Common myeloid progenitor, CD34-positive (primary cell): ENCODE data around the gene ZWILCH.
"Not testable (repeated sequence)": the region's sequence is repeated elsewhere in the genome, so short reads cannot be mapped to it uniquely, and the experiment has no call there.

Source experiments
- CTCF ChIA-PET: fragments of 350-600 bp; sonication (Branson Sonifier 250); formaldehyde crosslinking; loops from one replicate; lab custom pipeline; 2021; ENCODE audit warnings: antibody characterized with exemption; lab: Charles Lee
- POLR2A ChIA-PET: fragments of 350-600 bp; sonication (Branson Sonifier 250); formaldehyde crosslinking; loops from one replicate; lab custom pipeline; 2021; ENCODE audit warnings: antibody characterized with exemption; lab: Charles Lee
- DNase-seq, 3 donors: peaks; one replicate each; pipeline versions ENCODE4 v3.0.0 to v3.0.0-alpha.2; 2013
- H3K27ac ChIP-seq, 2 experiments: 1 replicate in 1 of 2; 2 replicates in 1 of 2; pipeline ENCODE4 v1.7.0; 2013; ENCODE audit warnings: inconsistent platforms in 2 of 2, low read length in 2 of 2, mild to moderate bottlenecking in 2 of 2, low read depth in 1 of 2, moderate library complexity in 1 of 2; ENCODE audit not compliant: severe bottlenecking in 2 of 2, insufficient read depth in 1 of 2, poor library complexity in 1 of 2
- H3K27me3 ChIP-seq, 5 experiments: replicated peaks in 2 of 5; 1 replicate in 3 of 5; 2 replicates in 2 of 5; pipeline versions ENCODE4 v1.6.1 to v1.7.0; 2013; ENCODE audit warnings: low read length in 4 of 5, mild to moderate bottlenecking in 2 of 5, moderate library complexity in 2 of 5, inconsistent platforms in 1 of 5; ENCODE audit not compliant: insufficient read depth in 5 of 5, control insufficient read depth in 4 of 5
- H3K36me3 ChIP-seq, 4 experiments: 1 replicate in 2 of 4; 2 replicates in 2 of 4; pipeline versions ENCODE4 v1.6.1 to v1.7.0; 2013; ENCODE audit warnings: low read length in 3 of 4, control low read depth in 1 of 4, mild to moderate bottlenecking in 1 of 4; ENCODE audit not compliant: control insufficient read depth in 4 of 4, insufficient read depth in 4 of 4
- H3K4me1 ChIP-seq, 4 experiments: 1 replicate in 3 of 4; 2 replicates in 1 of 4; pipeline versions ENCODE4 v1.6.1 to v1.7.1; 2013; ENCODE audit warnings: low read length in 3 of 4, mild to moderate bottlenecking in 3 of 4, control low read depth in 1 of 4, inconsistent platforms in 1 of 4, moderate library complexity in 1 of 4; ENCODE audit not compliant: control insufficient read depth in 4 of 4, insufficient read depth in 4 of 4; ENCODE audit errors: control extremely low read depth in 1 of 4
- H3K4me3 ChIP-seq, 7 experiments: 1 replicate in 4 of 7; 2 replicates in 3 of 7; pipeline versions ENCODE4 v1.5.1 to v1.7.0; 2013; ENCODE audit warnings: mild to moderate bottlenecking in 7 of 7, low read length in 6 of 7, moderate library complexity in 6 of 7, inconsistent platforms in 2 of 7, low read depth in 2 of 7, control low read depth in 1 of 7; ENCODE audit not compliant: insufficient read depth in 4 of 7, control insufficient read depth in 1 of 7; ENCODE audit errors: extremely low read depth in 1 of 7
- H3K9me3 ChIP-seq, 5 experiments: 1 replicate in 4 of 5; 2 replicates in 1 of 5; pipeline versions ENCODE4 v1.6.1 to v1.7.1; 2013; ENCODE audit warnings: low read length in 4 of 5, mild to moderate bottlenecking in 2 of 5, inconsistent platforms in 1 of 5, low read depth in 1 of 5, moderate library complexity in 1 of 5; ENCODE audit not compliant: control insufficient read depth in 4 of 5, insufficient read depth in 2 of 5; ENCODE audit errors: control extremely low read depth in 1 of 5
- WGBS: methylation state at CpG from one replicate; pipeline ENCODE4 v1.1.5; 2013; ENCODE audit not compliant: insufficient coverage; 5-methylcytosine and 5-hydroxymethylcytosine counted together

ZWILCH gene

DNA sequence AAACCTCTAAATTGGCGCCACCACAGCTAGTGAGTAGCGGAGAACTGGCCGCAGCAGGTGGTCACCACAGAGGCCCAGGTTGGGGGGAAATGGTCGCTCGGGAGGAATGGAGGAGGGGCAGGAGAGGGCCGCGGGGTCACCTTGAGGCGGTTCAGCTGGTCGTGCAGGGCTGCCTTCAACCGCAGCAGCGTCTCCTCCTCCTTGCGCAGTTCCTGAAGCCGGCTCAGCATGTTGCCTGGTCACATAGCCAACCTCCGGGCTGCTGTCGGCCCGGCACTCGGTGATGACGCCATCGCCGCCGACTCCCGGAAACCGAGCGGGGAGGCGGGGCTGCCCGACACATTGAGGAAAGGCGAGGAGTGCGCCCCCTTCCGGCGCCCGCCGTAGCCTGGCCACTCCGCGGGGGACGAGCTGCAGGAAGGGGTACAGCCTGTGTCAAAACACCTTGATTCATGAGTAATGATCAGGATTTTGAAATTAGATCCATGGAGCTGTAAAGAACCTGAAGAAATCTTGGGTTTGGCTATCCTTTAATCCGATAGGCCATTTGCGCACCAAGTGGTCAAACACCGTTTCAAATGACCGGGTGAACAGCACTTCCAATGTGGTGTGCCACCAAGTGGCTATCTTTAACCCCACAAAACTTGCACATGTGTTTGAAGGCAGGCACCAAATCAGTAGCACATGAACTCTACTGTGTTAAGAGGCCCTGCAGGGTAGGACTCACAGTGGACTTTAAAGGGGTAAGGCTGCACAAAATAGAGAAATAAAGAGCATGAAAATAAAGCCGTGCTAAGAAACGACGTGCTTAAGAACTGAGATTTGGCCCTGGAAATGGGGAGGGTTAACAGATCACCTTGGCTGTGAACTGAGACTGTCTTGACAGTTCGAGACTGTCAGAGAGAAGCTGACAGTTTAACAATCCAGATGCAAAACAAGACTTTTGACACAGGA is 7.3 kb upstream of the ZWILCH start, which contains the start of gene SNAPC5:
TSS of gene SNAPC5 (minus strand) at position 261 of the 954 bp plus-strand sequence. CDS start at position 230, 31 bp downstream.
- peaks cover 2 to 30% (median 19%) of the 10 kb centered on the region in 4 experiments for H3K4me1 ChIP-seq
- peaks cover 13 to 76% (median 56%) of the 10 kb centered on the region in 4 experiments for H3K36me3 ChIP-seq
- 17% methylated on average over 32 of the region's 43 CpGs for WGBS

DNA sequence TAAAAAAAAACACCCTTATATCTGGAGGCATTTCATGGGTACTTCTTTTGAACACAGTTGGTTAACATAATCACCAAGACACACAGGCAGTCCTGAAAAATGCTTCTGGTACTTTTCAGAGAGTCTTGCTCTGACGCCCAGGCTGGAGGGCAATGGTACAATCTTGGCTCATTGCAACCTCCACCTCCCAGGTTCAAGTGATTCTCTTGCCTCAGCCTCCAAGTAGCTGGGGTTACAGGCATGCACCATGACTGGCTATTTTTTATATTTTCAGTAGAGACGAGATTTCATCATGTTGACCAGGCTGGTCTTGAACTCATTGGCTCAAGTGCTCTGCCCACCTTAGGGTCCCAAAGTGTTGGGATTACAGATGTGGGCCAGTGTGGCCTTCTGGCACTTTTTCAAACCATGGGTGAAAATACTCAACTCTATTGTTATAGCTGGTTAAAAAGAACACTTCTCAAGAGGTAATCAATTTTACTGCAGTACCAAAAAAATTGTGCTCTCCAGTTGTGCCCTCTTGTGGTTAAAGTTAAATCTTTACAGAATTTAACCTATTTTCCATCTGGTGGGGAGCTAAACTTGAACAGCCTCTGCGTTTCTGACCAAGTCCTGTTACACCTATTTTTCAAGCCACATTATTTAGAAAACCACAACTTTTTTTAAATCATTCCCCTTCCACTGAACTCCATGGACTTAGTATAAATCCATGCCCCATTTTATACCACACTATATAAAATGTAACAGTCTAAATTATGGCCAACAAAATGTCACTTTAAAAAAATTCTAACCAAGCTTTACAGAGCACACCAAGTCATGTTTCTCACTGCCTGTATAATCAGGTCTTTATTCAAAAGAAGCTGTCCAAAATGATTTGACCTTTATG is 6.4 kb upstream of the ZWILCH start:
- peaks cover 16 to 79% (median 55%) of the 10 kb centered on the region in 4 experiments for H3K36me3 ChIP-seq
- H3K4me1 ChIP-seq = peaks cover 12 to 40% (median 28%) of the 10 kb centered on the region in 4 experiments
- WGBS = 62% methylated on average over 3 of the region's 3 CpGs
- no peak overlapping the region for H3K27ac ChIP-seq
- POLR2A ChIA-PET = interaction anchor here (0.9 to 2.2 kb wide), 2 partner anchors 112 to 143 kb away, joined by 4 to 7 read pairs; partner anchors contain the start of genes MAP2K1 and TIPIN
- peak; percentile 54 to 77 (median 76) for DNase-seq
- CTCF ChIA-PET = interaction anchor here (0.7 to 3.9 kb wide), 23 partner anchors 11 to 903 kb away, joined by 3 to 42 read pairs (median 4); partner anchors contain the start of gene MAP2K1
- H3K27me3 ChIP-seq = no peaks in the 10 kb centered on the region
- H3K4me3 ChIP-seq = no peak overlapping the region
- no peaks in the 10 kb centered on the region for H3K9me3 ChIP-seq

More for the DNA sequence above, 7.3 kb upstream of the ZWILCH start, which contains the start of gene SNAPC5:
- ChIA-PET CTCF (interaction anchor here (0.7 to 3.9 kb wide), 26 partner anchors 9 to 873 kb away, joined by 3 to 42 read pairs (median 4); partner anchors contain the start of gene MAP2K1), POLR2A (interaction anchor here (0.7 to 2.2 kb wide), 3 partner anchors 111 to 185 kb away, joined by 3 to 7 read pairs (median 4); partner anchors contain the start of gene MAP2K1)
- Histone ChIP-seq H3K27ac (peak within 1 kb of the TSS; percentile 87 to 91), H3K4me3 (peak within 1 kb of the TSS; percentile 74 to 99 (median 87)), H3K27me3 (no peaks in the 10 kb centered on the region), H3K9me3 (no peaks in the 10 kb centered on the region)
- peak; percentile 97 to 98 (median 98) for DNase-seq

DNA sequence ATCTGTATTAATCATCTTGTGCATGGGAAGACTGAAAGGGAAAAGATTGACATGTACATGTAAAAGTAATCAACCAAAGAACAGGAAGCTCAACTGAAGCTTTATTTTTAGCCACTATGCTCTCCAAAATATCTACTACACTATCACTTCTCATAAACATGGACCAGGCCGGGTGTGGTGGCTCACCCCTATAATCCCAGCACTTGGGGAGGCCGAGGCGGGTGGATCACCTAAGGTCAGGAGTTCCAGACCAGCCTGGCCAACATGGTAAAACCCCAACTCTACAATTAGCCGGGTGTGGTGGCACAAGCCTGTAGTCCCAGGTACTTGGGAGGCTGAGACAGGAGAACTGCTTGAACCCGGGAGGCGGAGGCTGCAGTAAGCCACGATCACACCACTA is 4.8 kb upstream of the ZWILCH start:
- WGBS = 100% methylated on average over 3 of the region's 7 CpGs
- Histone ChIP-seq H3K4me1 (peaks cover 16 to 44% (median 31%) of the 10 kb centered on the region in 4 experiments), H3K36me3 (peaks cover 13 to 63% (median 43%) of the 10 kb centered on the region in 4 experiments)
- H3K27me3 ChIP-seq, H3K4me3 ChIP-seq, H3K9me3 ChIP-seq, DNase-seq, H3K27ac ChIP-seq: not testable (repeated sequence)
- POLR2A ChIA-PET = interaction anchor here (2.2 kb wide), 1 partner anchor 114 kb away, joined by 7 read pairs; the partner anchor contains the start of gene MAP2K1
- CTCF ChIA-PET = interaction anchor here (1.3 to 3.9 kb wide), 2 partner anchors 114 to 146 kb away, joined by 5 to 19 read pairs; no protein-coding TSS in a partner anchor

DNA sequence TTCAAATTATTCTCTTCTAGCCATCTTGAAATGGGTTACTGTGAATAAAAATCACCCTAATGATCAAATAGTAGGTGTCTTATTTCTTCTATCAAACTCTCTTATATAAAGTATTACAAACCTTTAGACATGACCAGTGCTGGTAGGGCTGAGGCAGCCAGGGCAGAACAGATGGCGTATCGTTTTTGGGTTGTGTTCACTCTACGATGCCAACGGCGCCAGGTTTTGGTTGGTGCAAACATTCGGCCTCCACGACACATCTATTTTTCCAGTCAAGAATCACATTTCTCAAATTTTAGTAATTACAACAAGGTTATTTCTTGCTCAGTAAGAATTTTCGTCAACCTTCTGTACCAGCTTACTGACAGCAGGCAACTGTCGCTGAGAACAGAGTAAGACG is 2.6 kb upstream of the ZWILCH start:
- Histone ChIP-seq H3K36me3 (peaks cover 13 to 59% (median 41%) of the 10 kb centered on the region in 4 experiments), H3K4me3 (peak overlapping the region in 3 of 7 experiments; percentile 95 to 100 (median 96)), H3K27ac (peak overlapping the region in 1 of 2 experiments; percentile 22), H3K4me1 (peaks cover 16 to 43% (median 29%) of the 10 kb centered on the region in 4 experiments), H3K27me3 (no peaks in the 10 kb centered on the region), H3K9me3 (no peaks in the 10 kb centered on the region)
- ChIA-PET CTCF (no interaction called here), POLR2A (no interaction called here)
- no peak for DNase-seq
- 100% methylated on average over 3 of the region's 10 CpGs for WGBS

DNA sequence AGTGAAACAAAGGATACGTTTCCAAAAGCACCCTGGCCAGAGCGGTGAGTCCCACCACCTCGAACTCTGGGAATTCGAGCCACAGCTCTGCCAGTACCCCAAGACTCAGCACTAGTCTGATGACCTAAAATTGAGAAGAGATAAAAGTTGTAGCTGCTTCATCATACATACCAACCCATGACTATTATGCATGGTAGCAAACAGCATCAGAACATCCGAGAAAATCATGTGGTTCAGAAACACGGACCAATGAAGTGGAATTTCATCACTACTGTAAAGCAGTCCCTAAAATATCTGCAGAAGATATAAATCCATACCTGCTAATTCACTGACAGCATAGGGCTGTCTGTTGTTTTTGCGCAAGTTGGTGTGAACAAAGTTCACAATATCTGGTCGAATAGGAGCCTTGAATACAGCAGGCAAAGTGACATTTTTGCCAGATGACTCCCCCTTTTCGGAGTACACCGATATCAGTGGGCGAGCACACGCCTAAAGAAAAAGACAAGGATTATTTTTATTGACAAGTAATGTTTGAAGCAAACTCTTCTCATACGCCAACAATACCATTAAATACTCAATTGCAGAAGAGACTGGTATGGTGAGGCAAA is 2.0 kb upstream of the ZWILCH start:
- WGBS = 69% methylated on average over 4 of the region's 13 CpGs
- H3K27me3 ChIP-seq, POLR2A ChIA-PET, DNase-seq, CTCF ChIA-PET, H3K9me3 ChIP-seq: not testable (repeated sequence)
- peaks cover 16 to 48% (median 28%) of the 10 kb centered on the region in 4 experiments for H3K4me1 ChIP-seq
- peaks cover 13 to 56% (median 41%) of the 10 kb centered on the region in 4 experiments for H3K36me3 ChIP-seq
- peak overlapping the region; percentile 96 to 99 for H3K27ac ChIP-seq
- peak overlapping the region in 6 of 7 experiments; percentile 95 to 100 (median 98) for H3K4me3 ChIP-seq
